OCI-LY7 (cell line): ENCODE results near the gene GNAT2. TPM values are rescaled to one million over a fixed set of nuclear protein-coding genes. Genes with fewer than 3 reads are reported as not detected.

ENCODE experiments used
- BruUV-seq: library from RNA; stranded (reverse); fragments of 400-500 nt; replicated peaks from 2 replicates; lab custom pipeline; 2021; lab: Mats Ljungman, UMichigan
- CTCF ChIA-PET: fragments of 300-600 bp; sonication (Branson Sonifier 250); formaldehyde crosslinking; loops from one replicate; lab custom pipeline; 2022; ENCODE audit warnings: antibody characterized with exemption; ENCODE audit not compliant: unreplicated experiment; lab: Charles Lee
- POLR2A ChIA-PET: fragments of 300-600 bp; sonication (Branson Sonifier 250); formaldehyde crosslinking; loops from one replicate; lab custom pipeline; 2022; ENCODE audit warnings: antibody characterized with exemption; lab: Charles Lee
- DNase-seq: peaks from one replicate; pipeline ENCODE4 v3.0.0-alpha.2; 2015; ENCODE audit warnings: low spot score
- H2AFZ ChIP-seq: fragments of 200-600 bp; sonication (generic), shearing (Covaris generic); 2 replicates; pipeline ENCODE4 v1.6.1; 2014; ENCODE audit warnings: mild to moderate bottlenecking, antibody characterized with exemption, low read length, moderate library complexity
- H3K27ac ChIP-seq: fragments of 200-600 bp; sonication (generic); 2 replicates; pipeline ENCODE4 v1.5.1; 2014; ENCODE audit warnings: mixed run types, low read depth, mild to moderate bottlenecking, moderate library complexity, low read length, inconsistent platforms; ENCODE audit not compliant: poor library complexity, severe bottlenecking
- H3K36me3 ChIP-seq: fragments of 200-600 bp; sonication (generic); 2 replicates; pipeline ENCODE4 v1.6.1; 2014; ENCODE audit warnings: mild to moderate bottlenecking, antibody characterized with exemption, low read length, moderate library complexity, mixed read lengths; ENCODE audit not compliant: insufficient read depth
- H3K4me1 ChIP-seq: fragments of 200-600 bp; sonication (generic); 2 replicates; pipeline ENCODE4 v1.5.1; 2014; ENCODE audit warnings: mild to moderate bottlenecking, low read length; ENCODE audit not compliant: insufficient read depth, poor library complexity, severe bottlenecking
- H3K4me2 ChIP-seq: fragments of 200-600 bp; sonication (generic); 2 replicates; pipeline ENCODE4 v1.6.1; 2014; ENCODE audit warnings: mild to moderate bottlenecking, low read length
- H3K4me3 ChIP-seq: fragments of 200-600 bp; sonication (generic); 2 replicates; pipeline ENCODE4 v1.5.1; 2014; ENCODE audit warnings: mild to moderate bottlenecking, low read depth, low read length; ENCODE audit not compliant: poor library complexity, severe bottlenecking
- H3K79me2 ChIP-seq: fragments of 200-600 bp; sonication (generic); 2 replicates; pipeline ENCODE4 v1.6.1; 2016; ENCODE audit warnings: low read depth, mild to moderate bottlenecking, low read length, moderate library complexity, mixed read lengths; ENCODE audit not compliant: insufficient read depth
- H3K9me2 ChIP-seq: fragments of 200-600 bp; sonication (generic); 2 replicates; pipeline ENCODE4 v1.6.1; 2016; ENCODE audit warnings: mild to moderate bottlenecking, low read length, mixed read lengths; ENCODE audit not compliant: insufficient read depth
- H3K9me3 ChIP-seq: fragments of 200-600 bp; sonication (generic); 2 replicates; pipeline ENCODE4 v1.6.1; 2014; ENCODE audit warnings: mild to moderate bottlenecking, mixed run types, low read length, mixed read lengths
- H4K20me1 ChIP-seq: fragments of 200-600 bp; sonication (generic); 2 replicates; pipeline ENCODE4 v1.6.1; 2014; ENCODE audit warnings: mild to moderate bottlenecking, antibody characterized with exemption, low read length, moderate library complexity, mixed read lengths; ENCODE audit not compliant: insufficient read depth
- EZH2phosphoT487 ChIP-seq: fragments of 200-600 bp; sonication (generic); IDR thresholded peaks from 2 replicates; pipeline ENCODE4 v1.6.1; 2018; ENCODE audit warnings: low read depth, borderline replicate concordance, mild to moderate bottlenecking, mixed run types, antibody characterized with exemption, low read length, moderate library complexity, mixed read lengths
- intact Hi-C: fragments of 100-400 bp; cut with micrococcal nuclease; formaldehyde crosslinking; loops from one replicate; pipeline ENCODE4 v1.10.0; 2022; ENCODE audit not compliant: unreplicated experiment
- total RNA-seq, 2 experiments: library from RNA; depleted of rRNA in 1 of 2; stranded (reverse); fragments of >200 nt in 1 of 2; shearing (Covaris generic) in 1 of 2; gene quantifications; 2 replicates each; pipeline ENCODE4 v1.2.3, GENCODE V29; 2014 to 2022
- TF ChIP-seq, protein P1 (sequence below): fragments of 200-600 bp; sonication (generic); conservative IDR thresholded peaks from 2 replicates; pipeline ENCODE4 v1.5.1; 2014; ENCODE audit warnings: mild to moderate bottlenecking, antibody characterized with exemption, low read length, moderate library complexity, mixed read lengths

GNAT2 gene
- total RNA-seq, 2 experiments from 2014 or later, result 1.3 TPM; not detected in 1

GRCh38 chr1:109621379-109622136 lies 2.1 kb upstream of the GNAT2 start:
- peak overlapping the region; percentile 97 for H3K4me2 ChIP-seq
- peaks cover 35% of the 10 kb centered on the region for H3K79me2 ChIP-seq
- ChIA-PET CTCF (no interaction called here), POLR2A (interaction anchor here (2.3 kb wide), 1 partner anchor 73 kb away, joined by 14 read pairs; the partner anchor contains the start of gene GNAI3)
- peak overlapping the region; percentile 5 for H3K27ac ChIP-seq
- H3K4me3 ChIP-seq, result peak overlapping the region; percentile 92
- H3K9me3 ChIP-seq, result no peaks in the 10 kb centered on the region
- intact Hi-C loops, result loop anchor here (2.0 to 5.0 kb wide), 2 partner anchors 75 to 129 kb away; partner anchors contain the start of gene CYB561D1
- no peak for DNase-seq
- 0 out of 2 replicates have a peak, but pooled peaks cover 5% of the 10 kb centered on the region for H4K20me1 ChIP-seq
- no peak overlapping the region for H2AFZ ChIP-seq
- no peaks in the 10 kb centered on the region for H3K9me2 ChIP-seq
- H3K4me1 ChIP-seq, result peaks cover 53% of the 10 kb centered on the region
- H3K36me3 ChIP-seq, result no peaks in the 10 kb centered on the region
- TF ChIP-seq, protein P1, sequence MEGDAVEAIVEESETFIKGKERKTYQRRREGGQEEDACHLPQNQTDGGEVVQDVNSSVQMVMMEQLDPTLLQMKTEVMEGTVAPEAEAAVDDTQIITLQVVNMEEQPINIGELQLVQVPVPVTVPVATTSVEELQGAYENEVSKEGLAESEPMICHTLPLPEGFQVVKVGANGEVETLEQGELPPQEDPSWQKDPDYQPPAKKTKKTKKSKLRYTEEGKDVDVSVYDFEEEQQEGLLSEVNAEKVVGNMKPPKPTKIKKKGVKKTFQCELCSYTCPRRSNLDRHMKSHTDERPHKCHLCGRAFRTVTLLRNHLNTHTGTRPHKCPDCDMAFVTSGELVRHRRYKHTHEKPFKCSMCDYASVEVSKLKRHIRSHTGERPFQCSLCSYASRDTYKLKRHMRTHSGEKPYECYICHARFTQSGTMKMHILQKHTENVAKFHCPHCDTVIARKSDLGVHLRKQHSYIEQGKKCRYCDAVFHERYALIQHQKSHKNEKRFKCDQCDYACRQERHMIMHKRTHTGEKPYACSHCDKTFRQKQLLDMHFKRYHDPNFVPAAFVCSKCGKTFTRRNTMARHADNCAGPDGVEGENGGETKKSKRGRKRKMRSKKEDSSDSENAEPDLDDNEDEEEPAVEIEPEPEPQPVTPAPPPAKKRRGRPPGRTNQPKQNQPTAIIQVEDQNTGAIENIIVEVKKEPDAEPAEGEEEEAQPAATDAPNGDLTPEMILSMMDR, result no peak
- no peak for TF ChIP-seq EZH2phosphoT487
- BruUV-seq, result TSS peak; percentile 54

DNA sequence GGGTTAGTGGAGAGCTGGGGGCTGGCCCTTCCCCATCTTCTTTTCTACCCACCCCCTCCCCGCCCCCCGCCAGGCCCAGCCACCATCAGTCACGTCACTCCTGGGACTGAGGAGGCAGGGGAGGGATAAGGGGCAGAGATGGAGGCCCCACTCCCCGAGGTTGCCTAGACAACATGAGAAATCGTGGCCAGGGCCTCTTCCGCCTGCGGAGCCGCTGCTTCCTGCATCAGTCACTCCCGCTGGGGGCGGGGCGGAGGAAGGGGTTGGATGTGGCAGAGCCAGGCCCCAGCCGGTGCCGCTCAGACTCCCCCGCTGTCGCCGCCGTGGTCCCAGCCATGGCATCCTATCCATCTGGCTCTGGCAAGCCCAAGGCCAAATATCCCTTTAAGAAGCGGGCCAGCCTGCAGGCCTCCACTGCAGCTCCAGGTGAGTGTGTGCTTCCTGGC lies 1.4 kb upstream of the GNAT2 start:
- Histone ChIP-seq H3K4me3 (peak overlapping the region; percentile 92), H3K27ac (peak overlapping the region; percentile 53), H3K4me2 (peak overlapping the region; percentile 97), H3K36me3 (no peaks in the 10 kb centered on the region), H2AFZ (peak overlapping the region; percentile 60; the same call in 1 of the 2 replicates), H3K9me2 (no peaks in the 10 kb centered on the region), H4K20me1 (0 out of 2 replicates have a peak, but pooled peaks cover 5% of the 10 kb centered on the region), H3K79me2 (peaks cover 35% of the 10 kb centered on the region), H3K9me3 (no peaks in the 10 kb centered on the region), H3K4me1 (peaks cover 59% of the 10 kb centered on the region)
- DNase-seq, result peak; percentile 90
- BruUV-seq, result no TSS peak
- CTCF ChIA-PET, result interaction anchor here (1.6 kb wide), 1 partner anchor 19 kb away, joined by 5 read pairs; no protein-coding TSS in a partner anchor
- TF ChIP-seq EZH2phosphoT487, result no peak
- TF ChIP-seq, protein P1, result no peak
- POLR2A ChIA-PET, result interaction anchor here (0.7 to 2.3 kb wide), 3 partner anchors 19 to 137 kb away, joined by 3 to 14 read pairs (median 4); partner anchors contain the start of genes ATXN7L2 and GNAI3
- intact Hi-C loops, result loop anchor here (2.0 to 5.0 kb wide), 2 partner anchors 74 to 129 kb away; partner anchors contain the start of gene CYB561D1
